Measurements from ENCODE around the gene FAHD2B.
A peak's percentile ranks its signal among the peaks of the same experiment; 100 is the strongest.
"Not testable (repeated sequence)": the region's sequence is repeated elsewhere in the genome, so short reads cannot be mapped to it uniquely, and the experiment has no call there.

FAHD2B gene

GRCh38 chr2:97094772-97095611, at the start of gene FAHD2B:
Gene FAHD2B, minus strand, starts transcription at chr2:97094882. Its CDS starts 3,176 bp downstream, at chr2:97091706.
- DNase-seq (ENCODE audit: extremely low read depth, insufficient read length): peak; percentile 65
- H3K36me3 ChIP-seq (ENCODE audit: control insufficient read depth, insufficient read depth, low read length); H3K27me3 ChIP-seq (replicated peaks; ENCODE audit: control insufficient read depth, insufficient read depth, low read length): not testable (repeated sequence)
- peak within 1 kb of the TSS; percentile 39 for H3K4me3 ChIP-seq (replicated peaks; ENCODE audit: low read depth, low read length)

- not testable (repeated sequence) for H3K36me3 ChIP-seq (ENCODE audit: control insufficient read depth, insufficient read depth, low read length); DNase-seq (ENCODE audit: extremely low read depth, insufficient read length); H3K4me3 ChIP-seq (replicated peaks; ENCODE audit: low read depth, low read length); H3K27me3 ChIP-seq (replicated peaks; ENCODE audit: control insufficient read depth, insufficient read depth, low read length)
These were observed 49.3 kb upstream of the FAHD2B start for GRCh38 chr2:97144016-97144415.

- not testable (repeated sequence) for H3K27me3 ChIP-seq (replicated peaks; ENCODE audit: control insufficient read depth, insufficient read depth, low read length); H3K4me3 ChIP-seq (replicated peaks; ENCODE audit: low read depth, low read length); DNase-seq (ENCODE audit: extremely low read depth, insufficient read length); H3K36me3 ChIP-seq (ENCODE audit: control insufficient read depth, insufficient read depth, low read length)
These were observed 34.4 kb upstream of the FAHD2B start for GRCh38 chr2:97129090-97129489.

GRCh38 chr2:97113882-97114255, 19.2 kb upstream of the FAHD2B start:
- not testable (repeated sequence) for H3K36me3 ChIP-seq (ENCODE audit: control insufficient read depth, insufficient read depth, low read length); H3K27me3 ChIP-seq (replicated peaks; ENCODE audit: control insufficient read depth, insufficient read depth, low read length); DNase-seq (ENCODE audit: extremely low read depth, insufficient read length)
- peak overlapping the region; percentile 78 for H3K4me3 ChIP-seq (replicated peaks; ENCODE audit: low read depth, low read length)

GRCh38 chr2:97113050-97113881, 18.6 kb upstream of the FAHD2B start, which contains the start of gene ANKRD36:
Gene ANKRD36, plus strand, starts transcription at chr2:97113153. Its CDS starts 587 bp downstream, at chr2:97113740.
- peak; percentile 47 for TF ChIP-seq CTCF (IDR thresholded peaks at IDR 0.05; ENCODE audit: insufficient read depth, low read length, poor library complexity, severe bottlenecking)
- DNase-seq (ENCODE audit: extremely low read depth, insufficient read length): peak; percentile 90
- H3K36me3 ChIP-seq (ENCODE audit: control insufficient read depth, insufficient read depth, low read length); H3K27me3 ChIP-seq (replicated peaks; ENCODE audit: control insufficient read depth, insufficient read depth, low read length): not testable (repeated sequence)
- H3K4me3 ChIP-seq (replicated peaks; ENCODE audit: low read depth, low read length): peak within 1 kb of the TSS; percentile 78

GRCh38 chr2:97112320-97113049, 17.8 kb upstream of the FAHD2B start:
- not testable (repeated sequence) for H3K36me3 ChIP-seq (ENCODE audit: control insufficient read depth, insufficient read depth, low read length); H3K27me3 ChIP-seq (replicated peaks; ENCODE audit: control insufficient read depth, insufficient read depth, low read length)
- peak; percentile 59 for TF ChIP-seq CTCF (IDR thresholded peaks at IDR 0.05; ENCODE audit: insufficient read depth, low read length, poor library complexity, severe bottlenecking)
- DNase-seq (ENCODE audit: extremely low read depth, insufficient read length): peak; percentile 73
- peak overlapping the region; percentile 75 for H3K4me3 ChIP-seq (replicated peaks; ENCODE audit: low read depth, low read length)

GRCh38 chr2:97111246-97111645, 16.6 kb upstream of the FAHD2B start:
- H3K27me3 ChIP-seq (replicated peaks; ENCODE audit: control insufficient read depth, insufficient read depth, low read length); H3K4me3 ChIP-seq (replicated peaks; ENCODE audit: low read depth, low read length); DNase-seq (ENCODE audit: extremely low read depth, insufficient read length); H3K36me3 ChIP-seq (ENCODE audit: control insufficient read depth, insufficient read depth, low read length): not testable (repeated sequence)

GRCh38 chr2:97106878-97107277, 12.2 kb upstream of the FAHD2B start:
- not testable (repeated sequence) for H3K4me3 ChIP-seq (replicated peaks; ENCODE audit: low read depth, low read length); H3K36me3 ChIP-seq (ENCODE audit: control insufficient read depth, insufficient read depth, low read length); DNase-seq (ENCODE audit: extremely low read depth, insufficient read length); H3K27me3 ChIP-seq (replicated peaks; ENCODE audit: control insufficient read depth, insufficient read depth, low read length)

GRCh38 chr2:97098786-97099372, 4.2 kb upstream of the FAHD2B start:
- not testable (repeated sequence) for H3K27me3 ChIP-seq (replicated peaks; ENCODE audit: control insufficient read depth, insufficient read depth, low read length); DNase-seq (ENCODE audit: extremely low read depth, insufficient read length); H3K36me3 ChIP-seq (ENCODE audit: control insufficient read depth, insufficient read depth, low read length); H3K4me3 ChIP-seq (replicated peaks; ENCODE audit: low read depth, low read length)

All from GM06990 (cell line).